GM18517 (cell line): Measurements from ENCODE around the gene CPNE6.
"Not testable (repeated sequence)": the region's sequence is repeated elsewhere in the genome, so short reads cannot be mapped to it uniquely, and the experiment has no call there.

Experiments used
- ATAC-seq: cut with Tn5 transposase; IDR thresholded peaks from one replicate; pipeline ENCODE4 v1.9.1; 2021; ENCODE audit warnings: mild to moderate bottlenecking, moderate library complexity; ENCODE audit not compliant: unreplicated experiment

The CPNE6 gene

GRCh38 chr14:24102357-24103048 lies 31.1 kb downstream of the CPNE6 start:
- no peak for ATAC-seq

- no peak for ATAC-seq
Measured at GRCh38 chr14:24103451-24103850, 32.1 kb downstream of the CPNE6 start.

GRCh38 chr14:24105609-24106239 lies 34.4 kb downstream of the CPNE6 start:
- ATAC-seq, result not testable (repeated sequence)

GRCh38 chr14:24106672-24107271 lies 35.4 kb downstream of the CPNE6 start:
- ATAC-seq, result no peak

- ATAC-seq, result no peak
Measured at GRCh38 chr14:24108336-24108874, 37.0 kb downstream of the CPNE6 start.

GRCh38 chr14:24110060-24110459 lies 38.7 kb downstream of the CPNE6 start:
- ATAC-seq, result no peak

GRCh38 chr14:24110523-24110922 lies 39.2 kb downstream of the CPNE6 start:
- ATAC-seq, result no peak

- no peak for ATAC-seq
Measured at GRCh38 chr14:24113379-24113800, 42.0 kb downstream of the CPNE6 start.

GRCh38 chr14:24113801-24114531 lies 42.6 kb downstream of the CPNE6 start:
- ATAC-seq, result peak; percentile 31

GRCh38 chr14:24114532-24115421 lies 43.4 kb downstream of the CPNE6 start, which contains the start of the genes DCAF11 and NRL:
DCAF11 (plus strand) TSS chr14:24114777; CDS start chr14:24115595, 818 bp downstream.
NRL (minus strand) TSS chr14:24114949; CDS start chr14:24082848, 32,101 bp downstream.
- peak; percentile 87 for ATAC-seq

- ATAC-seq, result no peak
Measured at GRCh38 chr14:24115422-24116127, 44.2 kb downstream of the CPNE6 start.

- no peak for ATAC-seq
Measured at GRCh38 chr14:24116128-24116814, 44.9 kb downstream of the CPNE6 start.

- ATAC-seq, result no peak
Measured at GRCh38 chr14:24117179-24117578, 45.8 kb downstream of the CPNE6 start.

GRCh38 chr14:24119691-24120090 lies 48.3 kb downstream of the CPNE6 start:
- ATAC-seq, result no peak

GRCh38 chr14:24121210-24121609 lies 49.8 kb downstream of the CPNE6 start:
- no peak for ATAC-seq

- ATAC-seq, result no peak
Measured at GRCh38 chr14:24122416-24122815, 51.1 kb downstream of the CPNE6 start.

GRCh38 chr14:24122898-24123297 lies 51.5 kb downstream of the CPNE6 start:
- no peak for ATAC-seq
